ENCODE results near the gene SND1.

The SND1 gene

GRCh38 chr7:128036226-128036940, 384.4 kb downstream of the SND1 start:
- no peak overlapping the region for H3K4me3 ChIP-seq (ENCODE audit: control insufficient read depth in 1 of 7, extremely low read depth in 1 of 7, insufficient read depth in 4 of 7, low read depth in 2 of 7, low read length in 6 of 7)
- H3K9me3 ChIP-seq (ENCODE audit: control extremely low read depth in 1 of 5, control insufficient read depth in 4 of 5, insufficient read depth in 2 of 5, low read depth in 1 of 5, low read length in 4 of 5): no peaks in the 10 kb centered on the region
- CTCF ChIA-PET: interaction anchor here (0.6 to 2.1 kb wide), 4 partner anchors 9 to 328 kb away, joined by 3 to 5 read pairs (median 4); no protein-coding TSS in a partner anchor
- DNase-seq: no peak
- POLR2A ChIA-PET: no interaction called here
- 86% methylated on average over 1 of the region's 4 CpGs for WGBS (ENCODE audit: insufficient coverage)
- H3K27ac ChIP-seq (ENCODE audit: insufficient read depth in 1 of 2, low read depth in 1 of 2, low read length in 2 of 2, poor library complexity in 1 of 2, severe bottlenecking in 2 of 2): no peak overlapping the region
- peaks cover 0 to 15% (median 11%) of the 10 kb centered on the region in 4 experiments for H3K4me1 ChIP-seq (ENCODE audit: control extremely low read depth in 1 of 4, control insufficient read depth in 4 of 4, insufficient read depth in 4 of 4, low read length in 3 of 4)
- peaks cover 0 to 5% (median 1%) of the 10 kb centered on the region in 4 experiments for H3K36me3 ChIP-seq (ENCODE audit: control insufficient read depth in 4 of 4, insufficient read depth in 4 of 4, low read length in 3 of 4)
- peaks cover 6 to 25% (median 14%) of the 10 kb centered on the region in 5 experiments for H3K27me3 ChIP-seq (replicated peaks in 2 of 5; ENCODE audit: control insufficient read depth in 4 of 5, insufficient read depth in 5 of 5, low read length in 4 of 5)

DNA sequence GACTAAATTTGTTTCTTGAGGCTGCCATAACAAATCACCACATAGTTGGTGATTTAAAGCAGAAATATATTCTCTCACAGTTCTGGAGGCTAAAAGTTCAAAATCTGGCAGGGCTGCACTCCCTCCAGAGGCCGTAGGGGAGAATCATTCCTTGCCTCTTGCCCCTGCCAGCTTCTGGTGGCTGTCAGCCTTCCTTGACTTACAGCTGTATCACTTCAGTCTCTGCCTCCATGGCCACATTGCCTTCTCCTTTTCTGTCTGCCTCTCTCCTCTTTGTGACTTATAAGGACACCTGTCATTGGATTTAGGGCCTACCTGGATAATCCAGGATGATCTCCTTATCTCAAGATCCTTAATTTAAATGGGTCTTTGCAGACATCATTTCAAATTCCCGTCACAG, 385.1 kb downstream of the SND1 start:
- no peak for DNase-seq
- 94% methylated on average over 2 of the region's 2 CpGs for WGBS (ENCODE audit: insufficient coverage)
- peaks cover 0 to 10% (median 1%) of the 10 kb centered on the region in 4 experiments for H3K36me3 ChIP-seq (ENCODE audit: control insufficient read depth in 4 of 4, insufficient read depth in 4 of 4, low read length in 3 of 4)
- H3K4me3 ChIP-seq (ENCODE audit: control insufficient read depth in 1 of 7, extremely low read depth in 1 of 7, insufficient read depth in 4 of 7, low read depth in 2 of 7, low read length in 6 of 7): no peak overlapping the region
- H3K9me3 ChIP-seq (ENCODE audit: control extremely low read depth in 1 of 5, control insufficient read depth in 4 of 5, insufficient read depth in 2 of 5, low read depth in 1 of 5, low read length in 4 of 5): no peaks in the 10 kb centered on the region
- CTCF ChIA-PET: interaction anchor here (1.0 kb wide), 1 partner anchor 9 kb away, joined by 3 read pairs; no protein-coding TSS in a partner anchor
- H3K27ac ChIP-seq (ENCODE audit: insufficient read depth in 1 of 2, low read depth in 1 of 2, low read length in 2 of 2, poor library complexity in 1 of 2, severe bottlenecking in 2 of 2): no peak overlapping the region
- peaks cover 0 to 9% (median 7%) of the 10 kb centered on the region in 4 experiments for H3K4me1 ChIP-seq (ENCODE audit: control extremely low read depth in 1 of 4, control insufficient read depth in 4 of 4, insufficient read depth in 4 of 4, low read length in 3 of 4)
- POLR2A ChIA-PET: no interaction called here
- H3K27me3 ChIP-seq (replicated peaks in 2 of 5; ENCODE audit: control insufficient read depth in 4 of 5, insufficient read depth in 5 of 5, low read length in 4 of 5): peaks cover 6 to 21% (median 14%) of the 10 kb centered on the region in 5 experiments

GRCh38 chr7:128037880-128038619, 386.1 kb downstream of the SND1 start:
- DNase-seq: no peak
- H3K27ac ChIP-seq (ENCODE audit: insufficient read depth in 1 of 2, low read depth in 1 of 2, low read length in 2 of 2, poor library complexity in 1 of 2, severe bottlenecking in 2 of 2): no peak overlapping the region
- peaks cover 1 to 13% (median 9%) of the 10 kb centered on the region in 5 experiments for H3K27me3 ChIP-seq (replicated peaks in 2 of 5; ENCODE audit: control insufficient read depth in 4 of 5, insufficient read depth in 5 of 5, low read length in 4 of 5)
- CTCF ChIA-PET: interaction anchor here (1.1 kb wide), 1 partner anchor 16 kb away, joined by 3 read pairs; no protein-coding TSS in a partner anchor
- WGBS (ENCODE audit: insufficient coverage): 100% methylated on average over 1 of the region's 8 CpGs
- peaks cover 0 to 14% (median 1%) of the 10 kb centered on the region in 4 experiments for H3K36me3 ChIP-seq (ENCODE audit: control insufficient read depth in 4 of 4, insufficient read depth in 4 of 4, low read length in 3 of 4)
- H3K4me1 ChIP-seq (ENCODE audit: control extremely low read depth in 1 of 4, control insufficient read depth in 4 of 4, insufficient read depth in 4 of 4, low read length in 3 of 4): no peaks in the 10 kb centered on the region
- no peaks in the 10 kb centered on the region for H3K9me3 ChIP-seq (ENCODE audit: control extremely low read depth in 1 of 5, control insufficient read depth in 4 of 5, insufficient read depth in 2 of 5, low read depth in 1 of 5, low read length in 4 of 5)
- POLR2A ChIA-PET: no interaction called here
- H3K4me3 ChIP-seq (ENCODE audit: control insufficient read depth in 1 of 7, extremely low read depth in 1 of 7, insufficient read depth in 4 of 7, low read depth in 2 of 7, low read length in 6 of 7): no peak overlapping the region

DNA sequence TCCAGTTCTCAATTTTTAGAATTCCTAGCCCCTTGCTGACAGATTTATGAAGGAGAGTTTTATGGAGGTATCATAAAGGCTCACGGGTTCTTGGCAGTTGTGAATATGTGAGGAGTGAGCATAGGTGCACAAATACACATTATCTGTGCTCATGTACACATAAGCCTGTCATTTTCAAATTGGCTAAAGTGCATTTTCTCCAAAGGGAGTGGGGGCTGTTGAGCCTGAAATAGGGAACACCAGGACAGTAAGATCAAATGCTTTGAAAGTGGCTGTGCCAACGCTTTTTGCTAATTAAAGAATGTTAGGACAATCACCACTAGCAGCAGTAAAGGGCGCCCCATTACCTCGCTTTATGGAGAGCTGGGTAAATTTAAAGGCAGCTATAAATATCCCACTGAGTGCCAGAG, 387.6 kb downstream of the SND1 start:
- Histone ChIP-seq H3K4me3 (ENCODE audit: control insufficient read depth in 1 of 7, extremely low read depth in 1 of 7, insufficient read depth in 4 of 7, low read depth in 2 of 7, low read length in 6 of 7) (no peak overlapping the region), H3K27ac (ENCODE audit: insufficient read depth in 1 of 2, low read depth in 1 of 2, low read length in 2 of 2, poor library complexity in 1 of 2, severe bottlenecking in 2 of 2) (no peak overlapping the region), H3K36me3 (ENCODE audit: control insufficient read depth in 4 of 4, insufficient read depth in 4 of 4, low read length in 3 of 4) (peaks cover 0 to 15% (median under 1%) of the 10 kb centered on the region in 4 experiments), H3K27me3 (replicated peaks in 2 of 5; ENCODE audit: control insufficient read depth in 4 of 5, insufficient read depth in 5 of 5, low read length in 4 of 5) (peaks cover 0 to 2% (median 2%) of the 10 kb centered on the region in 5 experiments), H3K9me3 (ENCODE audit: control extremely low read depth in 1 of 5, control insufficient read depth in 4 of 5, insufficient read depth in 2 of 5, low read depth in 1 of 5, low read length in 4 of 5) (no peaks in the 10 kb centered on the region), H3K4me1 (ENCODE audit: control extremely low read depth in 1 of 4, control insufficient read depth in 4 of 4, insufficient read depth in 4 of 4, low read length in 3 of 4) (no peaks in the 10 kb centered on the region)
- WGBS (ENCODE audit: insufficient coverage): 100% methylated on average over 3 of the region's 4 CpGs
- ChIA-PET POLR2A (no interaction called here), CTCF (interaction anchor here (0.8 to 4.1 kb wide), 2 partner anchors 9 to 12 kb away, joined by 3 to 19 read pairs; no protein-coding TSS in a partner anchor)
- no peak for DNase-seq

- DNase-seq: no peak
- H3K4me3 ChIP-seq (ENCODE audit: control insufficient read depth in 1 of 7, extremely low read depth in 1 of 7, insufficient read depth in 4 of 7, low read depth in 2 of 7, low read length in 6 of 7): no peak overlapping the region
- no peaks in the 10 kb centered on the region for H3K9me3 ChIP-seq (ENCODE audit: control extremely low read depth in 1 of 5, control insufficient read depth in 4 of 5, insufficient read depth in 2 of 5, low read depth in 1 of 5, low read length in 4 of 5)
- H3K27me3 ChIP-seq (replicated peaks in 2 of 5; ENCODE audit: control insufficient read depth in 4 of 5, insufficient read depth in 5 of 5, low read length in 4 of 5): no peaks in the 10 kb centered on the region
- H3K27ac ChIP-seq (ENCODE audit: insufficient read depth in 1 of 2, low read depth in 1 of 2, low read length in 2 of 2, poor library complexity in 1 of 2, severe bottlenecking in 2 of 2): no peak overlapping the region
- 92% methylated on average over 2 of the region's 3 CpGs for WGBS (ENCODE audit: insufficient coverage)
- H3K36me3 ChIP-seq (ENCODE audit: control insufficient read depth in 4 of 4, insufficient read depth in 4 of 4, low read length in 3 of 4): peaks cover 0 to 15% (median 0%) of the 10 kb centered on the region in 4 experiments
- CTCF ChIA-PET: interaction anchor here (4.1 kb wide), 1 partner anchor 12 kb away, joined by 19 read pairs; no protein-coding TSS in a partner anchor
- peaks cover 0 to 1% (median 0%) of the 10 kb centered on the region in 4 experiments for H3K4me1 ChIP-seq (ENCODE audit: control extremely low read depth in 1 of 4, control insufficient read depth in 4 of 4, insufficient read depth in 4 of 4, low read length in 3 of 4)
- POLR2A ChIA-PET: no interaction called here
Measured at GRCh38 chr7:128040205-128040604, 388.2 kb downstream of the SND1 start.

DNA sequence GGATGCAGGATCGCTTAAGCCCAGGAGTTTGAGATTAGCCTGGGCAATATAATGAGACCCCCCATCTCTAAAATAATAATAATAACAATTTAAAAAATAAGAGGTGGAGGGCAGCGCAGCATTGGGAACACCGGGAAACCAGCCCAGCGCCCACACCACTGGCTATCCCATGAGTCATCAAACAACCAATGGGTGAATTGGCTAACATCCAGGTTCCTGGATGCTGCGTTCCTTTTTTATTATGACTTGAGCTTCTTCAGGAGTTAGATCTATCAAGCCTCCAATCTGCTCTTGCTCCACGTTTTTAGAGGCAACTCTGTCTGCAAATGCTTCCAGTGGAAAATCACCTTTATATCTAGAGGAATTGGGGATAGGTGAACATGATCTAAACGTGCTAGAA, 389.2 kb downstream of the SND1 start:
- ChIA-PET POLR2A (no interaction called here), CTCF (interaction anchor here (4.1 kb wide), 1 partner anchor 11 kb away, joined by 19 read pairs; no protein-coding TSS in a partner anchor)
- WGBS (ENCODE audit: insufficient coverage): 79% methylated on average over 4 of the region's 7 CpGs
- no peak overlapping the region for H3K27ac ChIP-seq (ENCODE audit: insufficient read depth in 1 of 2, low read depth in 1 of 2, low read length in 2 of 2, poor library complexity in 1 of 2, severe bottlenecking in 2 of 2)
- peaks cover 0 to 6% (median 1%) of the 10 kb centered on the region in 4 experiments for H3K4me1 ChIP-seq (ENCODE audit: control extremely low read depth in 1 of 4, control insufficient read depth in 4 of 4, insufficient read depth in 4 of 4, low read length in 3 of 4)
- H3K27me3 ChIP-seq (replicated peaks in 2 of 5; ENCODE audit: control insufficient read depth in 4 of 5, insufficient read depth in 5 of 5, low read length in 4 of 5): no peaks in the 10 kb centered on the region
- H3K4me3 ChIP-seq (ENCODE audit: control insufficient read depth in 1 of 7, extremely low read depth in 1 of 7, insufficient read depth in 4 of 7, low read depth in 2 of 7, low read length in 6 of 7): no peak overlapping the region
- H3K36me3 ChIP-seq (ENCODE audit: control insufficient read depth in 4 of 4, insufficient read depth in 4 of 4, low read length in 3 of 4): peaks cover 0 to 15% (median 0%) of the 10 kb centered on the region in 4 experiments
- H3K9me3 ChIP-seq (ENCODE audit: control extremely low read depth in 1 of 5, control insufficient read depth in 4 of 5, insufficient read depth in 2 of 5, low read depth in 1 of 5, low read length in 4 of 5): no peaks in the 10 kb centered on the region
- no peak for DNase-seq

Measured in common myeloid progenitor, CD34-positive (primary cell).